Mammary epithelial cell (primary cell): ENCODE results near the gene CFAP99.

Experiments used
- EZH2 ChIP-seq: IDR thresholded peaks from 2 replicates; pipeline ENCODE4 v1.6.1; 2012; ENCODE audit warnings: low read length, inconsistent platforms, borderline replicate concordance
- TF ChIP-seq, protein P1 (sequence below), 2 donors: IDR thresholded peaks in 1 of 2; conservative IDR thresholded peaks in 1 of 2; 2 replicates each; pipeline ENCODE4 v1.5.1; 2011 to 2012; ENCODE audit warnings: inconsistent platforms in 2 of 2, low read length in 2 of 2, mild to moderate bottlenecking in 2 of 2, control low read depth in 1 of 2, low read depth in 1 of 2; ENCODE audit not compliant: insufficient read depth in 1 of 2; ENCODE audit errors: extremely low read depth in 1 of 2

DNA sequence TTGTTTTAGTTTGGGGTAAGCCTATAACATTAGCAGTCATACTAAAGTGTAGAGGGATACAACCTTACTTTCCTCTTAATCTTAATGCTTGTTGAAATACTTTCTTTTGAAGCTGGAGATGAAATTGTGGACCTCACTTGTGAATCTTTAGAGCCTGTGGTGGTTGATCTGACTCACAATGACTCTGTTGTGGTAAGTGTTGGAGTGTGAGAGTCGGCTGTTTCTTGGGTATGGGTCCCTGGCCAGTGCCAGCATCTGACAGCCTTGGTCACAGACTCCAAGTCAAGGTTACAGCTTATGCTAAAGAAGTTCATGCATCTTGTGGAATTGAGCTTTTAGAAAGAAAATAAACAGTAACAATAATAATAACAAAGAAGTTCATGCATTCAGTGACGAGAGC is 81.8 kb downstream of the CFAP99 start:
- TF ChIP-seq, protein P1, sequence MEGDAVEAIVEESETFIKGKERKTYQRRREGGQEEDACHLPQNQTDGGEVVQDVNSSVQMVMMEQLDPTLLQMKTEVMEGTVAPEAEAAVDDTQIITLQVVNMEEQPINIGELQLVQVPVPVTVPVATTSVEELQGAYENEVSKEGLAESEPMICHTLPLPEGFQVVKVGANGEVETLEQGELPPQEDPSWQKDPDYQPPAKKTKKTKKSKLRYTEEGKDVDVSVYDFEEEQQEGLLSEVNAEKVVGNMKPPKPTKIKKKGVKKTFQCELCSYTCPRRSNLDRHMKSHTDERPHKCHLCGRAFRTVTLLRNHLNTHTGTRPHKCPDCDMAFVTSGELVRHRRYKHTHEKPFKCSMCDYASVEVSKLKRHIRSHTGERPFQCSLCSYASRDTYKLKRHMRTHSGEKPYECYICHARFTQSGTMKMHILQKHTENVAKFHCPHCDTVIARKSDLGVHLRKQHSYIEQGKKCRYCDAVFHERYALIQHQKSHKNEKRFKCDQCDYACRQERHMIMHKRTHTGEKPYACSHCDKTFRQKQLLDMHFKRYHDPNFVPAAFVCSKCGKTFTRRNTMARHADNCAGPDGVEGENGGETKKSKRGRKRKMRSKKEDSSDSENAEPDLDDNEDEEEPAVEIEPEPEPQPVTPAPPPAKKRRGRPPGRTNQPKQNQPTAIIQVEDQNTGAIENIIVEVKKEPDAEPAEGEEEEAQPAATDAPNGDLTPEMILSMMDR (conservative IDR thresholded peaks at IDR 0.05 in 1 of 2, IDR thresholded peaks at IDR 0.05 in 1 of 2; ENCODE audit: extremely low read depth in 1 of 2, insufficient read depth in 1 of 2, low read depth in 1 of 2, low read length in 2 of 2) = no peak
- TF ChIP-seq EZH2 = no peak
